Ammon's horn (tissue), 1 donor: ENCODE measurements around the gene IQGAP1.
"Not testable (repeated sequence)": the region's sequence is repeated elsewhere in the genome, so short reads cannot be mapped to it uniquely, and the experiment has no call there.

Experiments used
- DNase-seq: peaks from one replicate; pipeline ENCODE4 v3.0.0-alpha.2; 2016; ENCODE audit warnings: low spot score

Gene IQGAP1

GRCh38 chr15:90387534-90388461 lies at the start of gene IQGAP1:
Gene IQGAP1, plus strand, starts transcription at chr15:90388242. Its CDS starts 100 bp downstream, at chr15:90388342.
- DNase-seq: peak; percentile 97

- DNase-seq: no peak
Observed at GRCh38 chr15:90338532-90338931, 49.5 kb upstream of the IQGAP1 start.

DNA sequence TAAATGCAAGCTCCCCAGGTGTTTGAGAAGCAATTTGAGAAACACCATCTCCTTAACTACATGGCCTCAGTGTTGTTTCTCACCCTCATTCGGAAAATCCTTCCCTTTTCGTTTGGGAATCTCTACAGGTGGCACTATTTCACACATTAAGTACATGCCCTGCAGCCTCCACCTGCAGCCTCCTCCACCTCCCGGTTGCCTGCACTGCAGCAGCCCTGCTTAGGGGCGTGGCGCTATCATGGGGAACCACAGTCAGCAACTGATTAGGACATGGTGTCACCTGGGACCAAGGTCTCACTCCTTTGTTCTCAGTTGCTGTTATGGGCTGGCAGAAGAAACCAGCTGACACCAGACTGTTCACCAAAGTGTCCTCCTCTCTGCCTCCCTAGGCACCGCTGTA lies 47.7 kb upstream of the IQGAP1 start:
- DNase-seq: no peak

DNA sequence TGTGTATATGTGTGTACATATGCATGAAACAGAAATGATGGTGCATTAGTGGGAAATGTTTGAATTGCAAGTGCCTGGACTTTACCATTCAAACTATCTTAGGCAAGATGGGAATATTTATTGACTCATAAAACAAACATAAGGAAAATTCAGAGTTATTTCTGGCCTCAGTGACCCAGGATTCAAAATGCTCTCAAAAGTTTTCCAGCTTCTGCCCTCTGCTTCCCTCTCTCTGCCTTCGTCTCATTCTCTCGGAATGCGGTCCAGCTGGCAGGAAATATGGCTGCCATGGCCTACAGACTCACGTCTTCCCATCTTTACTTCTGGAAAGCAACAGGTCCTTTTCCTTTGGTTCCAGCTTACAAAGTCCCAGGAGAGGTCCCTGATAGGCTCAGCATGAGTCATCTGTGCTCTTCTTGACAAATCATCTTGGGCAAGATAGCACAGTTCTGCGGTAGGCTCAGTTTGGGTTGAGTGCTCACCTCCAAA lies 44.7 kb upstream of the IQGAP1 start:
- no peak for DNase-seq

DNA sequence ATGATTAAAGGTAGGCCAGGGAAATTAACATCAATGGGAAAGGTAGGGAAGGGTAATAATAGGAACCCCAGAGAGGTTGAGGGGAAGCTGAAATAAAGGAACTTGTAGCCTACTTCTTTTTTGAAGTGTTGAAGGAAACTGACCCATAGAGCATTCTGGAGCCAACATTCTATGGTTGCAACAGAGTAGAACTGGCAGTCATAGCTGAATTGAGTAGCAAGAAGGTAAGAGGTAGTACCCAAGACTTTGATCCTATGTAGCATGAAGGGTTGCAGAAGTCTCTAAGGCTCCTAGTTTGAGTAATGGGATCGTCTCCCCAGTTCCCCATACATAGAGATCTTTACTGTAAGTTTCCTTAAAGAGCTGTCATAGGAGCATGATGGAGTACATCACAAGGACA lies 43.4 kb upstream of the IQGAP1 start:
- DNase-seq: no peak

DNA sequence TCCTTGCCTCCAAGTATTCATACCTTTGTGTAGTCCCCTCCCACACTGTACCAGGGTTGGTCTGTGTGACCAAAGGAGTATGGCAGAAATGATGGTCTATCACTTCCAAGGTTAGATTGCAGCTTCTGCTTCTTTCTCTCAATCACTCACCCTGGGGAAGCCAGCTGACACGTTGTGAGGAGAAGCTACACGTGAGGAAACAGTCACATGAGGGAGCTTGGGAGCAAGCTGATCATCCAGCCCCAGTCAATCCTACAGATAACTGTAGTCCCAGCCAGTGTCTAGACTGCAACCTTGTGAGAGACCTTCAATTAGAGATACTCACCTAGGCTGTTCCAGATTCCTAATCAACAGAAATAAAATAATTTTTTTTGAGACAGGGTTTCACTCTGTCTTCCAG lies 42.2 kb upstream of the IQGAP1 start:
- DNase-seq: no peak

DNA sequence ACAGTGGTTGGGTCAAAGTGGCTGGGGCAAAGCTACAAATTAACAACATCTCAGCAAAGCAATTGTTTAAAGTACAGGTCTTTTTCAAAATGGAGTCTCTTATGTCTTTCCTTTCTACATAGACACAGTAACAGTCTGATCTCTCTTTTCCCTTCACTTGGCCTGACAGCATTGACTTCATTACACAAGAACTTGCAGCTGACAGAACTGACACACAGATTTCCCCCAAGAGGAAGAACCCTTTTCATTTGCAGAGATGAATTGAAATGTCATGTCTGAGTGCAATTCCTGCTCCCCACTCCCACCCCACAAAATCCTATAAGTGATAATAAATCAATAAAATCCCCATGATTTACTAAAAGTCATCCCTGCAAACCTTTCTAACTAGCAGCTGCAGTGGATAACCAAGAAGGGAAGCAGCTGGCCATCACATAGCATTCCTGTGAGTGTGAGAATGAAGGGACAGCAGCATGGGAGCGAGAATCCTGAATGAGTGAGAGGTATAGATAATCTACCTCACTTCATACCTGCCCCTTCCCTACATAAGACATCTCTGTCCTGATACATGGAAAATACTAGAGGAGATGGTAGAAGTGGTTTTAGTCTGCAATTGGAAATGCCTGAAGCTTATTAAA lies 40.5 kb upstream of the IQGAP1 start:
- not testable (repeated sequence) for DNase-seq

DNA sequence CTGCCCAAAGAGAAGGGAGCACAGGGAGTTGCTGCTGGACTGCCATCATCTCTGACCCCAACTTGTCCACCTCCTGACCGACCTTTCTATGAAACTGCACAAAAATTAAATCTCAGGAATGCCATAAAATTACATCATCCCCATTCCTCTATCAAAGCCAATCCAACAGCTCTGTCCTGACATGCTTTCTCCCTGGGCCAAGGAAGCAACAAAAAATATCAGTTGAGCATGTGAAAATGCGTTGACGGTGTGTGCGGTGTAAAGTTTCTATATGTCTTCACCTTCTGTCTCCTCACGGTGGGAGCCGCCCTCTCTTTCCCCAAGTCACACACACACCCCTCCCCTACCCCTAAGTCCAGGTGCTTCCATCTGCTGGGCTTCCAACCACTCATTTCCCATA lies 39.6 kb upstream of the IQGAP1 start:
- no peak for DNase-seq

DNA sequence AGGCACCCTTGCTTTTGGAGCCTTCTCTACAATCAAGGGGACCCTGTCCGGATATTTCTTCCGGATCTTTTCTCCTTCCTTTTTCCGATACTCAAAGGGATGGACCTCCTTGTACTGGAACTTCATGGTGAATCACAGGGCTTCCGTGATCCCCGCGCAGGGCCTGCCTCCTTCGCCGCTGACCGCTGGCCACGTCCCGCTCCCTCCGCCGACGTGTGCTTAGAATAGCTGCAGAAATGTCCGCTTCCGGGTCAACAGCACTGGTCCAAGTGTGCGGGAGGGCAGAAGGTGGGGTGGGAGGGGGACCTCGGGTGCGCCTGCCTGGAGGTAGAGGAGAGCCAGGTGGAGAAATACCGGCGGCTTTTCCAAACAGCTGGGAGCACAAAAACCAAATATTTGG lies 39.0 kb upstream of the IQGAP1 start:
- no peak for DNase-seq

GRCh38 chr15:90349821-90350220 lies 38.2 kb upstream of the IQGAP1 start:
- DNase-seq: no peak

GRCh38 chr15:90351479-90352106 lies 36.4 kb upstream of the IQGAP1 start:
- DNase-seq: no peak

DNA sequence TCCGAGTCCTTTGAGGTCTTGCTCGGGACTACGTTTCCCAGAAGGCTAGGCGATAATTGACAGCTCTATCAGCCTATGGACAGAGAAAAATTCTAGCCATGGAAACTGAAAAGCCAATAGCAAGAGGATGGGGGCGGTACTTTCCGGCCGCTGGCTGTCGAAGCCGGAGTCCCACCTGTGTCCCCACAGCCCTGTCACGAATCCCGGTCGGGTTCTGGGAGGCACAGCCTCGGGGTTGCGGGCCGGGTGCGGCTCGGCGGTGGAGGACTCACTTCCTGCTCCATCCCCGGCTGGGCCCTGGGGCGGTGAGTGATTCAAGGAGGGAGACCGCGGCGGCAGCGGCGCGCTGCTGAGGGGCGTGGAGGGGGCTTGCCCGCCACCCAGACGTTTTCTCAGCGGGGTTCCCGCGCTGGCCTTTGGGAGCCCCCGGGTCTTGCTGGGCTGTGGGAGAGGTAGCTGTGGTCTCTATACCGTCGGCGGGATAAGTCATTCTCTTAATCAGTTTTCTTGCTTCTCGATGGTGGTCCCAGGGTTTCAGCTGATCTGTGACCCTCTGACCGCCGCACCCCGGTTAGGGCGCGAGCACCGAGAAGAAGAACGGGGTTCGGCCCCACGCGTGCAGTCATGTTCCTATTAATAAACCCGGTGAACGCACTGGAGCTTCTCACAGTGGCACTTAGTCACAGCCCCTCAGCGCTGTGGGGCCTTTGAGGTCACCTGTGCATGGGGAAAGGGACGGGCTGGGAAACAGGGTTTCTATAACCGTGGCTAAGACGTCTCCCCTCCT lies 35.7 kb upstream of the IQGAP1 start, which contains the start of gene ZNF774:
Gene ZNF774, plus strand, starts transcription at position 178 of the 787 bp plus-strand sequence. CDS start 2,377 bp downstream, outside the sequence.
- peak; percentile 97 for DNase-seq

DNA sequence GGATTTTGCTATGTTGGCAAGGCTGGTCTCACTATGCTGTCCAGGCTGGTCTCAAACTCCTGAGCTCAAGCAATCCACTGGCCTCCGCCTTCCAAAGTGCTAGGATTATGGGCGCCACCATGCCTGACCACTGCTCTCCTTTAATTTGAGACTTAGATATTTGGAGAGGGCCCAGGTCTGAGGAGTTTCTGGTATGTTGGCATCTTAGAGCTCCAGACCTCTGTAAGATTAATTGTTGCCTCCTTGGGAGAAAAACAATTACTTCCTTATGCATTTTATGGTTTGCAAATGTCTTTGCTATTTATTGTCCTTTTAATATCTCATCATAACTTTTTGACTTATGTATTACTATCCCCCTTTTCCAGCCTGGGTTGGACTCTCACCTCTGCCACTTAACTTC lies 33.1 kb upstream of the IQGAP1 start:
- DNase-seq: no peak

- DNase-seq: no peak
Observed at GRCh38 chr15:90358124-90359033, 29.7 kb upstream of the IQGAP1 start.

GRCh38 chr15:90360746-90361145 lies 27.3 kb upstream of the IQGAP1 start:
- DNase-seq: no peak

GRCh38 chr15:90362936-90363212 lies 25.2 kb upstream of the IQGAP1 start:
- DNase-seq: peak; percentile 55

DNA sequence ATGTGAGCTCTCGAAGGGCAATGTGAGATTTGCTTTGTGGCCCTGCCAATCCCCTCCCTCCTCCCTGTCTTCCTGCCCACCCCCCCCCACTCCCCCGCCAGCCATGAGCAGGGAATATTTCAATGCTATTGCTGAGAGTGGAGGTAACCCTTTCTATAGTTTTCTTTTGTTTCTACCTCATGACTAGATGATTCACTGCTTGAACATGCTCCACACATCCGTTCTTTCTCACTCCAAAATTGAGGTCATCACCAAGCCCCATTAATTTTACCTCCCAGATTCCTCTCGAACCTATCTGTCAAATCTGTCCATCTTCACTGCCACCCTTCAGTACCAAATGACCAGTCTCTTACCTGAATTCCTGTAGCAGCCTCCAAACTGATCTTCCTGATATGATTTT lies 23.8 kb upstream of the IQGAP1 start:
- no peak for DNase-seq

- no peak for DNase-seq
Observed at GRCh38 chr15:90365414-90366055, 22.5 kb upstream of the IQGAP1 start.

DNA sequence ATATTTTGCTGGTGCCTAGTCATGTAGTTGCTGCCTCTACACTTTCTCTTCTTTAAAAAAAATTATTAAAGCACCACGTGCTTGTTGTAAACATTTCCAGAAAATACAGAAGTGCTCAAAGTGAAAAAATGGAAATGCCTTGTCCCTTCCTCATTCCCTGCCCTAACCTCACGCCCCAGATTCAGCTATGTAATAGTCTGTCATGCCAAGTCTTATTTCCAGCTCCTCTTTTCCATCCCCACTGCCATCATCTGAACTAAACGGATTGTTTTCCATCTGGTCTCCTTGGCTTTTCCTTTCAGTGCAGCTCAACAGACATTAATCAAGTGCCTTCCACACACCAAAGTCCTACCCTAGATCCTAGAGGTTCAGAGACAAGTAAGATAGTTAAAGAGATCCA lies 20.5 kb upstream of the IQGAP1 start:
- DNase-seq: peak; percentile 14

DNA sequence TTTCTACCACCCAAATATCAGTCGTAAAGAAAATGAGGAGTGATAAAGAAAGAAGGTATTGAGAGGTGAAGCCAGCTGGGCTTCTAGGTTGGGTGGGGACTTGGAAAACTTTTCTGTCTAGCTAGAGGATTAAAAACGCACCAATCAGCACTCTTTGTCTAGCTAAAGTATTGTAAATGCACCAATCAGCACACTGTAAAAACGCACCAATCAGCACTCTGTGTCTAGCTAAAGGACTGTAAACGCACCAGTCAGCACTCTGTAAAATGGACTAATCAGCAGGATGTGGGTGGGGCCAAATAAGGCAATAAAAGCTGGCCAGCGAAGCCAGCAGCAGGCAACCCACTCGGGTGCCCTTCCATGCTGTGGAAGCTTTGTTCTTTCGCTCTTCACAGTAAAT lies 13.0 kb upstream of the IQGAP1 start:
- DNase-seq: no peak
